GM23338 (cell line): ENCODE measurements around the gene HDAC8. TPM values are rescaled to one million over a fixed set of nuclear protein-coding genes. Genes with fewer than 3 reads are reported as not detected.

Experiments
- ATAC-seq: fragments of 200-7000 bp; cut with Tn5 transposase; 3 replicates; pipeline ENCODE4 v1.9.1; 2020
- DNase-seq: peaks from one replicate; pipeline ENCODE4 v3.0.0-alpha.2; 2015; ENCODE audit warnings: low spot score
- H2AFZ ChIP-seq: fragments of 200-600 bp; sonication (generic); 2 replicates; pipeline ENCODE4 v1.8.0; 2016; ENCODE audit warnings: antibody characterized with exemption, mild to moderate bottlenecking, moderate library complexity
- H3F3A ChIP-seq: fragments of 200-600 bp; sonication (generic); replicated peaks from 2 replicates; pipeline ENCODE4 v1.8.0; 2017; ENCODE audit warnings: antibody characterized with exemption, mixed run types, low read depth
- H3K27ac ChIP-seq: fragments of 200-600 bp; sonication (generic); 2 replicates; pipeline ENCODE4 v1.6.1; 2016; ENCODE audit warnings: low read depth
- H3K27me3 ChIP-seq: fragments of 200-600 bp; sonication (generic); 2 replicates; pipeline ENCODE4 v1.8.0; 2016; ENCODE audit warnings: mild to moderate bottlenecking, mixed run types, moderate library complexity; ENCODE audit not compliant: insufficient read depth
- H3K36me3 ChIP-seq: fragments of 200-600 bp; sonication (generic); 2 replicates; pipeline ENCODE4 v1.8.0; 2016; ENCODE audit warnings: mild to moderate bottlenecking; ENCODE audit not compliant: insufficient read depth
- H3K4me1 ChIP-seq: fragments of 200-600 bp; sonication (generic); 2 replicates; pipeline ENCODE4 v1.8.0; 2016; ENCODE audit warnings: mild to moderate bottlenecking, moderate library complexity; ENCODE audit not compliant: insufficient read depth
- H3K4me2 ChIP-seq: fragments of 200-600 bp; sonication (generic); 2 replicates; pipeline ENCODE4 v1.7.1; 2017; ENCODE audit warnings: mixed run types
- H3K4me3 ChIP-seq: fragments of 200-600 bp; sonication (generic); 2 replicates; pipeline ENCODE4 v1.6.1; 2016; ENCODE audit warnings: mixed run types
- H3K79me2 ChIP-seq: fragments of 200-600 bp; sonication (generic); replicated peaks from 2 replicates; pipeline ENCODE4 v1.8.0; 2017; ENCODE audit warnings: mild to moderate bottlenecking; ENCODE audit not compliant: insufficient read depth
- H3K9me2 ChIP-seq: fragments of 200-600 bp; sonication (generic); 2 replicates; pipeline ENCODE4 v1.8.0; 2017; ENCODE audit not compliant: insufficient read depth
- H4K20me1 ChIP-seq: fragments of 200-600 bp; sonication (generic); replicated peaks from 2 replicates; pipeline ENCODE4 v1.8.0; 2017; ENCODE audit warnings: mild to moderate bottlenecking; ENCODE audit not compliant: insufficient read depth
- H3K27ac Mint-ChIP-seq: 2 replicates; pipeline ENCODE4 v1.8.0; 2020; ENCODE audit warnings: inconsistent platforms, mild to moderate bottlenecking, moderate library complexity, mixed read lengths
- H3K27me3 Mint-ChIP-seq: 3 replicates; pipeline ENCODE4 v1.8.0; 2022; ENCODE audit warnings: low read depth, mild to moderate bottlenecking, moderate library complexity, mixed read lengths, inconsistent platforms; ENCODE audit not compliant: insufficient read depth, poor library complexity
- H3K36me3 Mint-ChIP-seq: 3 replicates; pipeline ENCODE4 v1.8.0; 2021; ENCODE audit warnings: low read depth, mild to moderate bottlenecking, inconsistent platforms, moderate library complexity, mixed read lengths
- H3K4me1 Mint-ChIP-seq: 3 replicates; pipeline ENCODE4 v1.8.0; 2020; ENCODE audit warnings: mild to moderate bottlenecking, inconsistent platforms, mixed read lengths
- H3K4me3 Mint-ChIP-seq: 3 replicates; pipeline ENCODE4 v1.8.0; 2021; ENCODE audit warnings: moderate library complexity, mild to moderate bottlenecking, inconsistent platforms, mixed read lengths
- H3K9me3 Mint-ChIP-seq: 3 replicates; pipeline ENCODE4 v1.8.0; 2020; ENCODE audit warnings: moderate library complexity, mild to moderate bottlenecking, inconsistent platforms, mixed read lengths
- CREB1 ChIP-seq: fragments of 250-450 bp; sonication (Bioruptor Pico); IDR thresholded peaks from 2 replicates; pipeline ENCODE4 v1.5.0; 2020; ENCODE audit warnings: low read depth, mild to moderate bottlenecking, moderate library complexity
- EZH2 ChIP-seq: fragments of 200-600 bp; sonication (generic); IDR thresholded peaks from one replicate; pipeline ENCODE4 v1.8.0; 2017; ENCODE audit warnings: antibody characterized with exemption, mild to moderate bottlenecking, low read depth; ENCODE audit not compliant: unreplicated experiment
- EZH2phosphoT487 ChIP-seq: fragments of 200-600 bp; sonication (generic); IDR thresholded peaks from one replicate; pipeline ENCODE4 v1.8.1; 2018; ENCODE audit warnings: antibody characterized with exemption; ENCODE audit not compliant: unreplicated experiment
- JUNB ChIP-seq: IDR thresholded peaks from one replicate; pipeline ENCODE4 v1.6.1; 2016; ENCODE audit warnings: antibody characterized with exemption; ENCODE audit not compliant: unreplicated experiment
- POLR2AphosphoS5 ChIP-seq: IDR thresholded peaks from 2 replicates; pipeline ENCODE4 v1.6.1; 2016; ENCODE audit warnings: antibody characterized with exemption, low read depth
- REST ChIP-seq: IDR thresholded peaks from one replicate; pipeline ENCODE4 v1.6.1; 2018; ENCODE audit warnings: antibody characterized with exemption; ENCODE audit not compliant: unreplicated experiment
- ZNF114 ChIP-seq: fragments of 250-450 bp; sonication (Bioruptor Pico); IDR thresholded peaks from 2 replicates; pipeline ENCODE4 v1.5.0; 2020; ENCODE audit warnings: mild to moderate bottlenecking, moderate library complexity
- polyA plus RNA-seq: library from polyadenylated mRNA; unstranded; fragments of >200 nt; fragmentation: Nextera tagmentation; extraction: Ambion mirVana; gene quantifications from 2 replicates; pipeline ENCODE4 v1.2.1, GENCODE V29; 2016
- total RNA-seq: library from RNA; depleted of rRNA; stranded (reverse); fragments of >200 nt; shearing (Covaris generic); gene quantifications from 2 replicates; pipeline ENCODE4 v1.2.3, GENCODE V29; 2014
- TF ChIP-seq, protein P1 (sequence below), 2 experiments: fragments of 200-600 bp in 1 of 2; sonication (generic) in 1 of 2; conservative IDR thresholded peaks; 2 replicates each; pipeline versions ENCODE4 v1.5.1 to v1.6.1; 2016 to 2017; ENCODE audit warnings: antibody characterized with exemption in 2 of 2, low read depth in 2 of 2, mild to moderate bottlenecking in 2 of 2, moderate library complexity in 1 of 2
- TF ChIP-seq, protein P2 (sequence below): fragments of 250-450 bp; sonication (Bioruptor Pico); IDR thresholded peaks from 2 replicates; pipeline ENCODE4 v1.5.0; 2020; ENCODE audit warnings: mild to moderate bottlenecking, moderate library complexity

Gene HDAC8
- total and polyA plus RNA-seq, 2 experiments from 2014 or later = 21.6 to 28.7 TPM

DNA sequence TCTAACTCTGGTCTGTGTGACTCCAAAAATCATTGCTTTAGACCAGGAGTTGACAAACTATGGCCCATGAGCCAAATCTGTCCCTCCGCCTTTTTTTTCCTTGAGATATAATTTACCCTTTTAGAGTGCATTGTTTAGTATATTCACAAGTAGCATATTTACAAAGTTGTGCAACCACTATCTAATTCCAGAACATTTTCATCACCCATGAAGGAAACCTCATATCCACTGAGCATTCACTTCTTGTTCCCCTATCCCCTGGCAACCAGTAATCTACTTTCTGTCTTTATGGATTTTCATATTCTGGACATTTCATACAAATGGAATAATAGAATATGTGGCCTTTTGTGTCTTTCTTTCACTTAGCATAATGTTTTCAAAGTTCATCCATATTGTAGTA is 199.5 kb downstream of the HDAC8 start:
- Histone ChIP-seq H4K20me1 (no peaks in the 10 kb centered on the region), H3K79me2 (no peaks in the 10 kb centered on the region), H3K4me3 (no peak overlapping the region), H3K9me2 (no peaks in the 10 kb centered on the region), H3F3A (no peaks in the 10 kb centered on the region), H3K36me3 (no peaks in the 10 kb centered on the region), H3K27ac (no peak overlapping the region), H3K27me3 (no peaks in the 10 kb centered on the region), H2AFZ (no peak overlapping the region), H3K4me1 (no peaks in the 10 kb centered on the region), H3K4me2 (no peak overlapping the region)
- H3K27me3 Mint-ChIP-seq = peaks cover 2% of the 10 kb centered on the region
- no peak overlapping the region for H3K27ac Mint-ChIP-seq
- ATAC-seq (no peak), DNase-seq (no peak)
- peaks cover 7% of the 10 kb centered on the region for H3K4me1 Mint-ChIP-seq
- no peak overlapping the region for H3K4me3 Mint-ChIP-seq
- TF ChIP-seq JUNB = no peak
- no peak for TF ChIP-seq ZNF114 (CRISPR knock-in tag)
- TF ChIP-seq EZH2phosphoT487 = no peak
- no peak for TF ChIP-seq REST
- TF ChIP-seq CREB1 (CRISPR knock-in tag) = no peak
- TF ChIP-seq, protein P1, sequence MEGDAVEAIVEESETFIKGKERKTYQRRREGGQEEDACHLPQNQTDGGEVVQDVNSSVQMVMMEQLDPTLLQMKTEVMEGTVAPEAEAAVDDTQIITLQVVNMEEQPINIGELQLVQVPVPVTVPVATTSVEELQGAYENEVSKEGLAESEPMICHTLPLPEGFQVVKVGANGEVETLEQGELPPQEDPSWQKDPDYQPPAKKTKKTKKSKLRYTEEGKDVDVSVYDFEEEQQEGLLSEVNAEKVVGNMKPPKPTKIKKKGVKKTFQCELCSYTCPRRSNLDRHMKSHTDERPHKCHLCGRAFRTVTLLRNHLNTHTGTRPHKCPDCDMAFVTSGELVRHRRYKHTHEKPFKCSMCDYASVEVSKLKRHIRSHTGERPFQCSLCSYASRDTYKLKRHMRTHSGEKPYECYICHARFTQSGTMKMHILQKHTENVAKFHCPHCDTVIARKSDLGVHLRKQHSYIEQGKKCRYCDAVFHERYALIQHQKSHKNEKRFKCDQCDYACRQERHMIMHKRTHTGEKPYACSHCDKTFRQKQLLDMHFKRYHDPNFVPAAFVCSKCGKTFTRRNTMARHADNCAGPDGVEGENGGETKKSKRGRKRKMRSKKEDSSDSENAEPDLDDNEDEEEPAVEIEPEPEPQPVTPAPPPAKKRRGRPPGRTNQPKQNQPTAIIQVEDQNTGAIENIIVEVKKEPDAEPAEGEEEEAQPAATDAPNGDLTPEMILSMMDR (conservative IDR thresholded peaks at IDR 0.05; ENCODE audit: low read depth in 2 of 2) = no peak
- TF ChIP-seq POLR2AphosphoS5 = no peak
- no peaks in the 10 kb centered on the region for H3K9me3 Mint-ChIP-seq
- no peaks in the 10 kb centered on the region for H3K36me3 Mint-ChIP-seq

DNA sequence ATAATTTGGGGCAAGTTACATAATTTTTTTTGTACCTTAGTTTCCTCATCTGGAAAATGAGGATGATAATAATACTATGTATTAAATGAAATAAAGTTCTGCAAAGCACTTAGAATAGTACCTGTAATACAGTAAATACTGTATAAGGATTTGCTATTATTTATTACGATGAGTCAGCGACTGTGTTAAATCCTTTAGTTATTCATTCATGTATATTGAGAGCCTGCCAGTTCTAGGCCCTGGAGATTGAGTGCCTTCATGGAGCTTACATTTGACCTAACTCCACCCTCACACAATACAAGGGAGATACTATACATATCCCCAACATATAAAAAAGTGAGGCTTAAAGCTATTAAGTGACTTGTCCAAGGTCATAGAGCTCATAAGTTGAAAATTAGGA is 199.9 kb downstream of the HDAC8 start:
- H3K79me2 ChIP-seq = no peaks in the 10 kb centered on the region
- Mint-ChIP-seq H3K36me3 (no peaks in the 10 kb centered on the region), H3K27me3 (peaks cover 2% of the 10 kb centered on the region), H3K4me3 (no peak overlapping the region), H3K4me1 (peaks cover 7% of the 10 kb centered on the region), H3K9me3 (no peaks in the 10 kb centered on the region), H3K27ac (no peak overlapping the region)
- no peaks in the 10 kb centered on the region for H3K4me1 ChIP-seq
- no peaks in the 10 kb centered on the region for H3K9me2 ChIP-seq
- H3K4me2 ChIP-seq = no peak overlapping the region
- no peaks in the 10 kb centered on the region for H3F3A ChIP-seq
- no peaks in the 10 kb centered on the region for H4K20me1 ChIP-seq
- TF ChIP-seq, protein P2, sequence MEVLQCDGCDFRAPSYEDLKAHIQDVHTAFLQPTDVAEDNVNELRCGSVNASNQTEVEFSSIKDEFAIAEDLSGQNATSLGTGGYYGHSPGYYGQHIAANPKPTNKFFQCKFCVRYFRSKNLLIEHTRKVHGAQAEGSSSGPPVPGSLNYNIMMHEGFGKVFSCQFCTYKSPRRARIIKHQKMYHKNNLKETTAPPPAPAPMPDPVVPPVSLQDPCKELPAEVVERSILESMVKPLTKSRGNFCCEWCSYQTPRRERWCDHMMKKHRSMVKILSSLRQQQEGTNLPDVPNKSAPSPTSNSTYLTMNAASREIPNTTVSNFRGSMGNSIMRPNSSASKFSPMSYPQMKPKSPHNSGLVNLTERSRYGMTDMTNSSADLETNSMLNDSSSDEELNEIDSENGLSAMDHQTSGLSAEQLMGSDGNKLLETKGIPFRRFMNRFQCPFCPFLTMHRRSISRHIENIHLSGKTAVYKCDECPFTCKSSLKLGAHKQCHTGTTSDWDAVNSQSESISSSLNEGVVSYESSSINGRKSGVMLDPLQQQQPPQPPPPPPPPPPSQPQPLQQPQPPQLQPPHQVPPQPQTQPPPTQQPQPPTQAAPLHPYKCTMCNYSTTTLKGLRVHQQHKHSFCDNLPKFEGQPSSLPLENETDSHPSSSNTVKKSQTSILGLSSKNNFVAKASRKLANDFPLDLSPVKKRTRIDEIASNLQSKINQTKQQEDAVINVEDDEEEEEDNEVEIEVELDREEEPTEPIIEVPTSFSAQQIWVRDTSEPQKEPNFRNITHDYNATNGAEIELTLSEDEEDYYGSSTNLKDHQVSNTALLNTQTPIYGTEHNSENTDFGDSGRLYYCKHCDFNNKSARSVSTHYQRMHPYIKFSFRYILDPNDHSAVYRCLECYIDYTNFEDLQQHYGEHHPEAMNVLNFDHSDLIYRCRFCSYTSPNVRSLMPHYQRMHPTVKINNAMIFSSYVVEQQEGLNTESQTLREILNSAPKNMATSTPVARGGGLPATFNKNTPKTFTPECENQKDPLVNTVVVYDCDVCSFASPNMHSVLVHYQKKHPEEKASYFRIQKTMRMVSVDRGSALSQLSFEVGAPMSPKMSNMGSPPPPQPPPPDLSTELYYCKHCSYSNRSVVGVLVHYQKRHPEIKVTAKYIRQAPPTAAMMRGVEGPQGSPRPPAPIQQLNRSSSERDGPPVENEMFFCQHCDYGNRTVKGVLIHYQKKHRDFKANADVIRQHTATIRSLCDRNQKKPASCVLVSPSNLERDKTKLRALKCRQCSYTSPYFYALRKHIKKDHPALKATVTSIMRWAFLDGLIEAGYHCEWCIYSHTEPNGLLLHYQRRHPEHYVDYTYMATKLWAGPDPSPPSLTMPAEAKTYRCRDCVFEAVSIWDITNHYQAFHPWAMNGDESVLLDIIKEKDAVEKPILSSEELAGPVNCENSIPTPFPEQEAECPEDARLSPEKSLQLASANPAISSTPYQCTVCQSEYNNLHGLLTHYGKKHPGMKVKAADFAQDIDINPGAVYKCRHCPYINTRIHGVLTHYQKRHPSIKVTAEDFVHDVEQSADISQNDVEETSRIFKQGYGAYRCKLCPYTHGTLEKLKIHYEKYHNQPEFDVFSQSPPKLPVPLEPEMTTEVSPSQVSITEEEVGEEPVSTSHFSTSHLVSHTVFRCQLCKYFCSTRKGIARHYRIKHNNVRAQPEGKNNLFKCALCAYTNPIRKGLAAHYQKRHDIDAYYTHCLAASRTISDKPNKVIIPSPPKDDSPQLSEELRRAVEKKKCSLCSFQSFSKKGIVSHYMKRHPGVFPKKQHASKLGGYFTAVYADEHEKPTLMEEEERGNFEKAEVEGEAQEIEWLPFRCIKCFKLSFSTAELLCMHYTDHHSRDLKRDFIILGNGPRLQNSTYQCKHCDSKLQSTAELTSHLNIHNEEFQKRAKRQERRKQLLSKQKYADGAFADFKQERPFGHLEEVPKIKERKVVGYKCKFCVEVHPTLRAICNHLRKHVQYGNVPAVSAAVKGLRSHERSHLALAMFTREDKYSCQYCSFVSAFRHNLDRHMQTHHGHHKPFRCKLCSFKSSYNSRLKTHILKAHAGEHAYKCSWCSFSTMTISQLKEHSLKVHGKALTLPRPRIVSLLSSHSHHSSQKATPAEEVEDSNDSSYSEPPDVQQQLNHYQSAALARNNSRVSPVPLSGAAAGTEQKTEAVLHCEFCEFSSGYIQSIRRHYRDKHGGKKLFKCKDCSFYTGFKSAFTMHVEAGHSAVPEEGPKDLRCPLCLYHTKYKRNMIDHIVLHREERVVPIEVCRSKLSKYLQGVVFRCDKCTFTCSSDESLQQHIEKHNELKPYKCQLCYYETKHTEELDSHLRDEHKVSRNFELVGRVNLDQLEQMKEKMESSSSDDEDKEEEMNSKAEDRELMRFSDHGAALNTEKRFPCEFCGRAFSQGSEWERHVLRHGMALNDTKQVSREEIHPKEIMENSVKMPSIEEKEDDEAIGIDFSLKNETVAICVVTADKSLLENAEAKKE (CRISPR knock-in tag) = no peak
- TF ChIP-seq EZH2 = no peak
- no peak overlapping the region for H2AFZ ChIP-seq
- H3K27ac ChIP-seq = no peak overlapping the region
- H3K27me3 ChIP-seq = no peaks in the 10 kb centered on the region
- no peaks in the 10 kb centered on the region for H3K36me3 ChIP-seq
- DNase-seq = no peak
- no peak overlapping the region for H3K4me3 ChIP-seq
- ATAC-seq = no peak
